Iris pigment epithelial cell (primary cell): ENCODE results near the gene PPARD.

ENCODE experiments used
- DNase-seq: peaks from one replicate; pipeline ENCODE4 v3.0.0-alpha.2; 2011; ENCODE audit warnings: low read depth

PPARD gene

DNA sequence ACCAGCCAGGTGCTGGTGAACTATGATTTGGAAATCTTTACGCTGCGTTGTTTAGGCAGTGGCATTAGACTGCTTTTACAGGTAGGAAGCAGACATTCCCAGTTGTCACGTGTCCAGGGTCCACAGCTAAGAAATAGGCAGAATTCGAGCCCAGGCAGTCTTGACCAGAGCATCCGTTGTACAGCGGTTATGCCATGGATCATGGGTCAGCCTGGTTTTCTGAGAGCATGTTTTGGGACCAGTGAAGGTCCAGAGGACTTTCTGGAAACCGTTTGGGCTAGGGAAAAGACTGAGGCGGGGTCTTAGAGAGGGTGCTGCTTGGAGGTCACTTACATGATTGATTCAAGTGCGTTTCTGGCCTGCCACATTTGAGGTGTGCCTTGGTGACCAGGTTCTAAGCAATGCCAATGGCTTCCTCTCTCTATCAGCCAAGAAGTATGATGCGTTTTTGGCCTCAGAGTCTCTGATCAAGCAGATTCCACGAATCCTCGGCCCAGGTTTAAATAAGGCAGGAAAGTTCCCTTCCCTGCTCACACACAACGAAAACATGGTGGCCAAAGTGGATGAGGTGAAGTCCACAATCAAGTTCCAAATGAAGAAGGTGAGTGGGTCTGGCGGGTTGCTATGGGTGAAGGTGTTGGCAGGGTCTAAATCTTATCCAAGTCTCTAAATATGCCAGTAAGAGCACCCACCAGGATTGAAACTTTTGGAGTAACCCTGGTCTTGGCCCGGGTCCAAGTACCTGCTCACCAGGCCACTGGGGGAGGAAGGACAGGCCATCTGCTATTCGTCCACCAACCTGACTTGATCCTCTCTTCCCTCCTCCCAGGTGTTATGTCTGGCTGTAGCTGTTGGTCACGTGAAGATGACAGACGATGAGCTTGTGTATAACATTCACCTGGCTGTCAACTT, 127.6 kb downstream of the PPARD start:
- no peak for DNase-seq

DNA sequence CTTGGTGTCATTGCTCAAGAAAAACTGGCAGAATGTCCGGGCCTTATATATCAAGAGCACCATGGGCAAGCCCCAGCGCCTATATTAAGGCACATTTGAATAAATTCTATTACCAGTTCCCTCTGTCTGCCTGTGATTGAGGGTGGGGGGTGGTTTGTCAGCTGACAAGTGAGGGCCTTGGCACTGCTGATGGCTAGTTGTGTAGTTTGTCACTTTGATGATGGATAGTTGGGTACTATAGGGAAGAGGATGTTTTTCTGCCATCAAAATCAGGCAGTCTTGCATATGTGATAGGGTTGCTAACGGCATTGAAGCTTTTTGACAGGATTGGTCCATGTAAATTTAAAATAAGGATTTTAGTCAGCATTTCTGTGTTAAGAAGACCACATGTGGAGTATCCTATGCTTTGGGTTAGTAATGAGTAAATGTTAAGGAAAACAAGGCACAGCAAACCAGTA, 128.3 kb downstream of the PPARD start:
- no peak for DNase-seq

DNA sequence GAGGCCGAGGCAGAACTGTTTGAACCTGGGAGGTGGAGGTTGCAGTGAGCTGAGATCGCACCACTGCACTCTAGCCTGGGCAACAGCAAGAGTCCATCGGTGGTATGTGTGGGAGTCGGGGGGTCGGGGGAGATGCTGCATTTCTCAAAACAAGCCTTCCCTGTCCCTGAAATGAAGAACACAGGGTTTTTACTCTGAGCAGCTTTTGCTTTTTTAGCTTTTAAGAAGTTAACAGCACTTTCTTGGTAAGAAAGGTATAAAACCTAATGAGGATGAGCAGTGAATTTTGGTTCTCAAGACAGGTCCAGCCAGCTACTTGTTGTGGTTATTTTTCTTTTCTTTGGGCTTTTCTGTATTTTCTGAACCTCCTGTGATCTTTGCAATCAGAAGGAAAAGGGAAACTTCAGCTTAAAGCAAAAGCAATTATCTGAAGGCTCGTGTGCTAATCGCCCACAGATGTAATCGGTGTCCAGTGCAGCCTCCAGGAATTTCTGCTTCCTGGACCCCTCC, 129.5 kb downstream of the PPARD start:
- DNase-seq: no peak

DNA sequence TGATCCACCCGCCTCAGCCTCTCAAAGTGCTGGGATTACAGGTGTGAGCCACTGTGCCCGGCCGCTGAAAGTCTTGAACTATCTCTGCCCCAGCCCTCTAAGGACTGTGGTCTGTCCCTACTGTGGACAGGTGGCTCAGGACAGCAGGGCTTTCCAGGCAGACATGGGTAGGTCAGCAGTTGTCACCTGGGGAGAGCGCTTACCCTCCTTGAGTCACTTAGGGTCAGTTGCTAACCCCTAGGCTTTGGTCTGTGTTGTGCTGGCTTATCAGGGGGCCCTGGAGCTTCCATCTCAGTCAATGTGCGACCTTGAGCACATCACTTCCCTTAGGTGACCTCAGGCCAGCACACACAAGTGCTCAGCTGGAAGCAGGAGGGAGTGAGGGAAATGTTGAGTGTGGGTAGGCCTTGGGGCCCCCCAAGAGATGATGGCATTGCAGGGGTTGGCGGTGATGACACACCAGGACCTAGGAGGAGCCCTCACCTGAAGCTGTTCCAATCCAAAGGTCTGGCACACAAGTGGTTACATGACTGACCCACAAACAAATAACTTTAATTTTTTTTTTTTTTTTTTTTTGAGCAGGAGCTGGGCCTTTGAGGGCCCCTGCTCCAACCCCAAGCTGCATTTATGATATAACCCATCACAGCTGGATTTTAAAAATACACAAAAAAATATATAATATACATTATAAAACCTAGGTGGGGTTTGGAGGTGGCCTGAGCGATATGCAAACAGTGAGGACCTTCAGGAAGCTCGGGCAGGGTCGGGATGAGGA, 130.9 kb downstream of the PPARD start:
- DNase-seq: no peak

DNA sequence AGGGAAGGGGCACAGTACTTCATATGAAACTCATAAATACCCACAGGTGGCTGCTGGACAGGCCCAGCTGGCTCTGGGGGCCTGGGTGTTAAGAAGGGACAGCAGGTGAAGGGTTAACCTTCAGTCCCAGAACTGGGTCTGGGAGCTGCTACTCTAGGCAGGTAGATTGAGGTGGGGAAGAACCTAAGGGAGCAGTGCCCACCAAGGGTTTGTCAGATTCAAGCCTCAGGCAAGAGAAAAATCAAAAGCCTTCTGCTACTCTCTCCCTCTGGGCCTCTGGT, 131.4 kb downstream of the PPARD start:
- no peak for DNase-seq

DNA sequence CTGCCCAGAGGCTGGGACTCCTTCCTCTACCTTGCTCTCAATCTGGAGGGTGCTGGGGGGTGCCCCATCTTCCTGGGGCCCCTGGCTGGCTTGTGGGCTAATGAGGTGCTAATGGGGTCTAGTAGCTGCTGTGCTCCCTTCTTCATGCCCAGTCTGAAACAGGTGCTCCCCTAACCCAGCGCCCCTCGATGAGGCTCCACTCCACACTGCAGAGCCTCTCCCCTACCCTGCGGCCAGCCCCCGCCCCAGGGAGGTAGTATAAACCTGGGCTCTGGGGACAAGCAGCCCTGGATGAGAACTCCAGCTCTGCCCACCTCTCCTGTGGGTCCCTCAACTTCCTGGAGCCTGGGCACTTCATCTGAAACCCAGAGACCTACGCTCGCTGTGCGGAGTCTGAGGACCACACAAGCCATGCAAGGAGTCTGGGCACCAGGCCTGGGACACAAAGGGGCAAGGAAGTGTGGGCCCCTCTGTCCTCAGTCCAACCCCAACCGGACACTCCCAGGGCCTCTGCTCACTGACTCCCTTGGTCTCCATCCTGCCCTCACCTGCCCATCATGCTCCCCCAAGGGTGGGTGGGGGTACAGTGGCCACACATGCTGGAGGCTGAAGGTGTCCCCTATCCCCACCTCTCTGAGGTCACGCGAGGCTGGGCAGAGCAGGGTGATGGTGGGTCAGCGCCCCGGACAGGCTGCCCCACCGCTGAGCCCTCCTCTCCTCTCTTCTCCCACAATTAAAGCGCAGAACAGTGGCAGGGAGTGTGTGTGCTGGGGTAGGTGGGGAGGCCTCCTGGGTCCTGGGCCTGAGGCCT, 132.0 kb downstream of the PPARD start:
- DNase-seq: no peak

DNA sequence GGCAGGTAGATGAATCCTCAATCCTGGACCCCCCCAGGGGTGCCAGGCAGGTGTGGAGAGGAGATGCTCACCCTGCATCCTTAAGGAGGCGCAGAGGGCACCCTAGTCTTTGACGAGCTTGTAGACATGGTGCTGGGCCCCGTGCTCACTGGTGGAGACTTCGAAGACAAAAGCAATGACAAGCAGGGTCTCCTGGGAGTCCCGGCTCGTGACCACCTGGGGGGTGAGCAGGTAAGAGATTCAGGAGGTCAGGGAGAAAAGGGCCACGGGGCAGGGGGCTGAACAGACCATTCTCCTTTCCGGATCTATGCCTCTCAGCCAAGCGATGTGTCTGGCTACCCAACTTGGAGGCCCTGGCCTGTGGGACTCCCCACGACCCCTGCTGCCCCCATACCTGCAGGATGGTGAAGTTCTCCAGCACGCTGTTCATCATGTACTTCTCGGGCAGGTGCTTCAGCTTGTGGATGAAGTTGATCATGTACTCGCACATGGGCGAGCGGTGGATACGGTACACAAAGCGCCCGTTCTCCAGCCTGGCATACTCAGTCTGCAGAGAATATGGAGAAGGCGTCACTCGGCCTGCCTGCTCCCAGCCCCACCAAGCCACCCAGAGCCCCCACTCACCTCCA, 132.7 kb downstream of the PPARD start:
- DNase-seq: no peak

DNA sequence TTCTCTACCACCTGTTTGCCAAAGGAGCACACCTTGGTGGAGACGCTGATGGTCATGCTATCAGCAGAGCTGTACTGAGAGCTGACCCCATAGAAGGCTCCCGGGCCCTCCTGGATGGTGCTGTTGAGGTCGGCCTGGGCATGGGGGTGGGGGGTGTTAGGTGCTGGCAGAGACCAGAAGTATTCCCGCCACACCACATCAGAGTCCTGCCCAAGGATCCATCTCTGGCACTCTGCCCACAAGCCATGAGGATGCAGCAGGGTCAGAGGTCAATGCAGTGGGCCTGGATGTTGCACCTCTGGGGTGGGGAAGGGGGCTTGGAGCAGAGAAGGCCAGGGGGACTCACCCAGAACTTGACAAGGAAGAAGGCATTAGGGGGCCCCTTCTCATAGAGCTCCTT, 133.2 kb downstream of the PPARD start:
- no peak for DNase-seq

DNA sequence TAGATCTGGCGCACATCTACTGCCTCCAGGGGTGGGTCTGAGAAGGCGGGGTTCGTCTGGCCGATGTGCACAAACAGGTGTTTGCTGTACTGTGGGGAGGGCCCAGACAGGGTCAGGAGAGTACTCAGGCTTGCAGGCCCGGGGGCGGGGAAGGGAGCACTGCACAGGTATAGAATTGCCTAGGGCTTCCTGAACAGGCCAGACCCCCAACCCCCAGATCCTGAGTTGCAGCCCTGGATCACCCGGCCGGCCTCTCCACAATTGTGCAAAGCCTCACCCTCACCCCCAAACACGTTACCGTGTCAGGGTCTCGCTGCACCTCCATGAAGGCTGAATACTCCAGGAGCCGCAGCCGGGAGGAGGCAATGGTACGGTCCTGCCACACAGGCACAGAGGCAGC, 133.6 kb downstream of the PPARD start:
- DNase-seq: no peak

DNA sequence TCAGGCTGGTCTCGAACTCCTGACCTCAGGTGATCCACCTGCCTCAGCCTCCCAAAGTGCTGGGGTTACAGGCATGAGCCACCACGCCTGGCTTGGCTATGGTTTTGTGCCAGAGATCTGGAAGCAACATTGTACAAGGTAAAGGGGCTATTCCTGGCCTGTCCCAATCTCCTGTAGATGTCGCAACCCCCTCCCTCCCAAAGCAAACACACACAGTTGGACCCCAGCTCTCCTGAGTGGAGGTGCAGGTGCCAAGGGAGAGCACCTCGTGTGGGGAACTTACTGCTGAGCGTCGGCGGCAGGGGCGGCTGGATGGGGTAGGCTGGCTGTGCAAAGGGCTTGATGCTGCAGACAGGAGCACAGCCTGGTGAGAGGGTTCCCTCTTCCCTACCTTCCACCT, 134.7 kb downstream of the PPARD start:
- no peak for DNase-seq
